HTR-8/SVneo (cell line): Measurements from ENCODE around the gene ST6GALNAC4.

Source experiments
- DNase-seq: peaks from one replicate; pipeline ENCODE4 v3.0.0; 2011; ENCODE audit warnings: low spot score, mixed read lengths; ENCODE audit not compliant: insufficient read length
- FAIRE-seq: peaks from 2 replicates; lab custom pipeline; 2011; peaks lifted over from hg19 to GRCh38; lab: Jason Lieb, UNC

The ST6GALNAC4 gene

GRCh38 chr9:127858041-127858512 lies 58.8 kb downstream of the ST6GALNAC4 start:
- DNase-seq: no peak
- no peak for FAIRE-seq
